ENCODE data around the gene CLN6. TPM values are rescaled to one million over a fixed set of nuclear protein-coding genes. Genes with fewer than 3 reads are reported as not detected.

CLN6 gene
- total RNA-seq, 1 donor from 2014 or later = 26.1 TPM

- Mint-ChIP-seq H3K4me3 (ENCODE audit: unreplicated experiment) (peak overlapping the region; percentile 6), H3K27me3 (ENCODE audit: unreplicated experiment) (peaks cover 6% of the 10 kb centered on the region), H3K27ac (ENCODE audit: unreplicated experiment) (no peak overlapping the region), H3K4me1 (ENCODE audit: low read depth, unreplicated experiment) (peaks cover 13% of the 10 kb centered on the region), H3K9me3 (ENCODE audit: unreplicated experiment) (peaks cover 4% of the 10 kb centered on the region), H3K36me3 (ENCODE audit: unreplicated experiment) (peaks cover 5% of the 10 kb centered on the region)
- DNase-seq = no peak
- TF ChIP-seq, protein P1, sequence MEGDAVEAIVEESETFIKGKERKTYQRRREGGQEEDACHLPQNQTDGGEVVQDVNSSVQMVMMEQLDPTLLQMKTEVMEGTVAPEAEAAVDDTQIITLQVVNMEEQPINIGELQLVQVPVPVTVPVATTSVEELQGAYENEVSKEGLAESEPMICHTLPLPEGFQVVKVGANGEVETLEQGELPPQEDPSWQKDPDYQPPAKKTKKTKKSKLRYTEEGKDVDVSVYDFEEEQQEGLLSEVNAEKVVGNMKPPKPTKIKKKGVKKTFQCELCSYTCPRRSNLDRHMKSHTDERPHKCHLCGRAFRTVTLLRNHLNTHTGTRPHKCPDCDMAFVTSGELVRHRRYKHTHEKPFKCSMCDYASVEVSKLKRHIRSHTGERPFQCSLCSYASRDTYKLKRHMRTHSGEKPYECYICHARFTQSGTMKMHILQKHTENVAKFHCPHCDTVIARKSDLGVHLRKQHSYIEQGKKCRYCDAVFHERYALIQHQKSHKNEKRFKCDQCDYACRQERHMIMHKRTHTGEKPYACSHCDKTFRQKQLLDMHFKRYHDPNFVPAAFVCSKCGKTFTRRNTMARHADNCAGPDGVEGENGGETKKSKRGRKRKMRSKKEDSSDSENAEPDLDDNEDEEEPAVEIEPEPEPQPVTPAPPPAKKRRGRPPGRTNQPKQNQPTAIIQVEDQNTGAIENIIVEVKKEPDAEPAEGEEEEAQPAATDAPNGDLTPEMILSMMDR (IDR thresholded peaks at IDR 0.05; ENCODE audit: partially characterized antibody, unreplicated experiment) = no peak
Observed at GRCh38 chr15:68271854-68272471, 42.4 kb upstream of the CLN6 start.

GRCh38 chr15:68268405-68268804 is 38.9 kb upstream of the CLN6 start:
- Mint-ChIP-seq H3K27ac (ENCODE audit: unreplicated experiment) (no peak overlapping the region), H3K27me3 (ENCODE audit: unreplicated experiment) (peaks cover 3% of the 10 kb centered on the region), H3K4me1 (ENCODE audit: low read depth, unreplicated experiment) (peaks cover 5% of the 10 kb centered on the region), H3K4me3 (ENCODE audit: unreplicated experiment) (no peak overlapping the region), H3K9me3 (ENCODE audit: unreplicated experiment) (no peaks in the 10 kb centered on the region), H3K36me3 (ENCODE audit: unreplicated experiment) (peaks cover 4% of the 10 kb centered on the region)
- TF ChIP-seq, protein P1 (IDR thresholded peaks at IDR 0.05; ENCODE audit: partially characterized antibody, unreplicated experiment) = no peak
- no peak for DNase-seq

GRCh38 chr15:68265674-68266073 is 36.1 kb upstream of the CLN6 start:
- no peaks in the 10 kb centered on the region for H3K9me3 Mint-ChIP-seq (ENCODE audit: unreplicated experiment)
- no peak overlapping the region for H3K4me3 Mint-ChIP-seq (ENCODE audit: unreplicated experiment)
- no peaks in the 10 kb centered on the region for H3K4me1 Mint-ChIP-seq (ENCODE audit: low read depth, unreplicated experiment)
- H3K36me3 Mint-ChIP-seq (ENCODE audit: unreplicated experiment) = no peaks in the 10 kb centered on the region
- TF ChIP-seq, protein P1 (IDR thresholded peaks at IDR 0.05; ENCODE audit: partially characterized antibody, unreplicated experiment) = no peak
- H3K27ac Mint-ChIP-seq (ENCODE audit: unreplicated experiment) = no peak overlapping the region
- no peak for DNase-seq
- no peaks in the 10 kb centered on the region for H3K27me3 Mint-ChIP-seq (ENCODE audit: unreplicated experiment)

GRCh38 chr15:68265081-68265480 is 35.6 kb upstream of the CLN6 start:
- Mint-ChIP-seq H3K4me1 (ENCODE audit: low read depth, unreplicated experiment) (no peaks in the 10 kb centered on the region), H3K4me3 (ENCODE audit: unreplicated experiment) (no peak overlapping the region), H3K27me3 (ENCODE audit: unreplicated experiment) (no peaks in the 10 kb centered on the region), H3K27ac (ENCODE audit: unreplicated experiment) (no peak overlapping the region), H3K9me3 (ENCODE audit: unreplicated experiment) (no peaks in the 10 kb centered on the region), H3K36me3 (ENCODE audit: unreplicated experiment) (no peaks in the 10 kb centered on the region)
- no peak for DNase-seq
- TF ChIP-seq, protein P1 (IDR thresholded peaks at IDR 0.05; ENCODE audit: partially characterized antibody, unreplicated experiment) = no peak

GRCh38 chr15:68264282-68264681 is 34.8 kb upstream of the CLN6 start:
- no peak overlapping the region for H3K4me3 Mint-ChIP-seq (ENCODE audit: unreplicated experiment)
- DNase-seq = no peak
- TF ChIP-seq, protein P1 (IDR thresholded peaks at IDR 0.05; ENCODE audit: partially characterized antibody, unreplicated experiment) = no peak
- H3K27me3 Mint-ChIP-seq (ENCODE audit: unreplicated experiment) = no peaks in the 10 kb centered on the region
- H3K36me3 Mint-ChIP-seq (ENCODE audit: unreplicated experiment) = no peaks in the 10 kb centered on the region
- no peaks in the 10 kb centered on the region for H3K4me1 Mint-ChIP-seq (ENCODE audit: low read depth, unreplicated experiment)
- no peaks in the 10 kb centered on the region for H3K9me3 Mint-ChIP-seq (ENCODE audit: unreplicated experiment)
- H3K27ac Mint-ChIP-seq (ENCODE audit: unreplicated experiment) = no peak overlapping the region
